Measurements from ENCODE around the gene GPATCH8.

GRCh38 chr17:44465897-44466296 is 37.3 kb downstream of the GPATCH8 start:
- TF ChIP-seq CTCF (IDR thresholded peaks at IDR 0.05) (no peak), POLR2A (IDR thresholded peaks at IDR 0.05) (no peak)

All from Peyer's patch (tissue), 4 donors.